Adrenal gland (tissue), 5 donors: Measurements from ENCODE around the gene RAPH1.

Experiments used
- CTCF ChIP-seq, 6 experiments: fragments of 450-650 bp in 4 of 6; fragments of 200-600 bp in 2 of 6; sonication (generic) in 1 of 6; IDR thresholded peaks; 1 replicate in 5 of 6; 2 replicates in 1 of 6; pipeline versions ENCODE4 v1.5.1 to v1.8.0; 2016 to 2021; ENCODE audit warnings: antibody characterized with exemption in 6 of 6, mild to moderate bottlenecking in 2 of 6, moderate library complexity in 1 of 6
- POLR2A ChIP-seq, 2 donors: fragments of 450-650 bp; IDR thresholded peaks; one replicate each; pipeline ENCODE4 v1.6.1; 2017; ENCODE audit warnings: antibody characterized with exemption in 2 of 2, mild to moderate bottlenecking in 2 of 2, moderate library complexity in 1 of 2
- donor health status: DM: no; HTN: no; CAD: no.

GRCh38 chr2:203583701-203584100, 48.6 kb upstream of the RAPH1 start:
- TF ChIP-seq CTCF (IDR thresholded peaks at IDR 0.05) (no peak), POLR2A (IDR thresholded peaks at IDR 0.05) (no peak)
